ENCODE data around the gene ZBTB20. TPM values are rescaled to one million over a fixed set of nuclear protein-coding genes. Genes with fewer than 3 reads are reported as not detected.
A peak's percentile ranks its signal among the peaks of the same experiment; 100 is the strongest.

Gene ZBTB20
- total RNA-seq, 6 donors from 2014 or later = 40.0 to 150 (median 65.8) TPM

- Histone ChIP-seq H3K27ac (no peak overlapping the region), H3K27me3 (no peaks in the 10 kb centered on the region), H3K4me3 (no peak overlapping the region), H3K36me3 (no peaks in the 10 kb centered on the region), H3K4me1 (peaks cover 0 to 27% (median 7%) of the 10 kb centered on the region in 4 donors), H3K9me3 (no peaks in the 10 kb centered on the region)
- WGBS, 2 donors = 90 to 100% methylated on average over 1 of the region's 1 CpG
- DNase-seq (no peak), ATAC-seq (ENCODE audit: low FRiP score in 2 of 2) (no peak)
- TF ChIP-seq POLR2A (IDR thresholded peaks at IDR 0.05) (no peak), CTCF (IDR thresholded peaks at IDR 0.05) (no peak), POLR2AphosphoS5 (IDR thresholded peaks at IDR 0.05) (no peak), EP300 (IDR thresholded peaks at IDR 0.05) (no peak)
These were observed 452.8 kb downstream of the ZBTB20 start for GRCh38 chr3:114694251-114694650.

- H3K36me3 ChIP-seq = no peaks in the 10 kb centered on the region
- H3K4me1 ChIP-seq = peaks cover 0 to 15% (median 3%) of the 10 kb centered on the region in 4 donors
- TF ChIP-seq EP300 (IDR thresholded peaks at IDR 0.05) = no peak
- no peak for TF ChIP-seq POLR2A (IDR thresholded peaks at IDR 0.05)
- TF ChIP-seq POLR2AphosphoS5 (IDR thresholded peaks at IDR 0.05) = no peak
- no peak for TF ChIP-seq CTCF (IDR thresholded peaks at IDR 0.05)
- H3K27me3 ChIP-seq = no peaks in the 10 kb centered on the region
- H3K9me3 ChIP-seq = no peaks in the 10 kb centered on the region
- no peak overlapping the region for H3K4me3 ChIP-seq
- DNase-seq (no peak), ATAC-seq (ENCODE audit: low FRiP score in 2 of 2) (no peak)
- H3K27ac ChIP-seq = peak overlapping the region in 2 of 4 donors; percentile 18 to 53
- 60% methylated on average over 3 of the region's 3 CpGs for WGBS, 2 donors
These were observed 455.2 kb downstream of the ZBTB20 start for GRCh38 chr3:114691871-114692270.

- Histone ChIP-seq H3K27me3 (no peaks in the 10 kb centered on the region), H3K4me1 (peaks cover 0 to 18% (median 3%) of the 10 kb centered on the region in 4 donors), H3K27ac (no peak overlapping the region), H3K9me3 (no peaks in the 10 kb centered on the region), H3K4me3 (no peak overlapping the region), H3K36me3 (no peaks in the 10 kb centered on the region)
- no peak for ATAC-seq (ENCODE audit: low FRiP score in 2 of 2)
- DNase-seq = no peak
- 90 to 94% methylated on average over 1 of the region's 1 CpG for WGBS, 2 donors
- TF ChIP-seq CTCF (IDR thresholded peaks at IDR 0.05) (no peak), POLR2A (IDR thresholded peaks at IDR 0.05) (no peak), POLR2AphosphoS5 (IDR thresholded peaks at IDR 0.05) (no peak), EP300 (IDR thresholded peaks at IDR 0.05) (no peak)
These were observed 456.2 kb downstream of the ZBTB20 start for GRCh38 chr3:114690911-114691310.

- TF ChIP-seq POLR2A (IDR thresholded peaks at IDR 0.05) = no peak
- no peak for TF ChIP-seq EP300 (IDR thresholded peaks at IDR 0.05)
- no peak for TF ChIP-seq POLR2AphosphoS5 (IDR thresholded peaks at IDR 0.05)
- TF ChIP-seq CTCF (IDR thresholded peaks at IDR 0.05) = no peak
- ATAC-seq (ENCODE audit: low FRiP score in 2 of 2) = no peak
- no peak overlapping the region for H3K4me3 ChIP-seq
- WGBS, 2 donors = 77 to 84% methylated on average over 3 of the region's 3 CpGs
- H3K9me3 ChIP-seq = no peaks in the 10 kb centered on the region
- DNase-seq = no peak
- H3K36me3 ChIP-seq = no peaks in the 10 kb centered on the region
- H3K27me3 ChIP-seq = no peaks in the 10 kb centered on the region
- peak overlapping the region in 1 of 4 donors; percentile 63 for H3K27ac ChIP-seq
- H3K4me1 ChIP-seq = peaks cover 0 to 23% (median 5%) of the 10 kb centered on the region in 4 donors
These were observed 459.9 kb downstream of the ZBTB20 start for GRCh38 chr3:114687151-114687550.

GRCh38 chr3:114686621-114687020 lies 460.5 kb downstream of the ZBTB20 start:
- peaks cover 0 to 20% (median 5%) of the 10 kb centered on the region in 4 donors for H3K4me1 ChIP-seq
- H3K9me3 ChIP-seq = no peaks in the 10 kb centered on the region
- DNase-seq (no peak), ATAC-seq (ENCODE audit: low FRiP score in 2 of 2) (peak in 1 of 2 donors; percentile 86)
- H3K4me3 ChIP-seq = no peak overlapping the region
- no peaks in the 10 kb centered on the region for H3K36me3 ChIP-seq
- peak overlapping the region in 1 of 4 donors; percentile 63 for H3K27ac ChIP-seq
- 40 to 52% methylated on average over 4 of the region's 4 CpGs for WGBS, 2 donors
- no peak for TF ChIP-seq CTCF (IDR thresholded peaks at IDR 0.05)
- no peak for TF ChIP-seq POLR2AphosphoS5 (IDR thresholded peaks at IDR 0.05)
- no peak for TF ChIP-seq EP300 (IDR thresholded peaks at IDR 0.05)
- no peak for TF ChIP-seq POLR2A (IDR thresholded peaks at IDR 0.05)
- H3K27me3 ChIP-seq = no peaks in the 10 kb centered on the region
